ENCODE results near the gene MSRB3. TPM values are rescaled to one million over a fixed set of nuclear protein-coding genes. Genes with fewer than 3 reads are reported as not detected.

MSRB3 gene
- total RNA-seq, 1 donor from 2014 or later, result 8.3 TPM

- no peak overlapping the region for H3K4me3 Mint-ChIP-seq
- DNase-seq (ENCODE audit: low read depth, low spot score), result no peak
- no peaks in the 10 kb centered on the region for H3K27me3 Mint-ChIP-seq (ENCODE audit: low read depth)
- TF ChIP-seq CTCF (conservative IDR thresholded peaks at IDR 0.05), result no peak
- no peaks in the 10 kb centered on the region for H3K4me1 Mint-ChIP-seq
- H3K27ac Mint-ChIP-seq (ENCODE audit: unreplicated experiment), result no peak overlapping the region
- no peaks in the 10 kb centered on the region for H3K9me3 Mint-ChIP-seq
- peaks cover 9% of the 10 kb centered on the region for H3K36me3 Mint-ChIP-seq (ENCODE audit: low read depth)
Measured at GRCh38 chr12:65248656-65249633, 29.5 kb upstream of the MSRB3 start.

GRCh38 chr12:65252515-65252914, 26.0 kb upstream of the MSRB3 start:
- peaks cover 3% of the 10 kb centered on the region for H3K9me3 Mint-ChIP-seq
- no peak overlapping the region for H3K4me3 Mint-ChIP-seq
- no peak for TF ChIP-seq CTCF (conservative IDR thresholded peaks at IDR 0.05)
- H3K36me3 Mint-ChIP-seq (ENCODE audit: low read depth), result peaks cover 9% of the 10 kb centered on the region
- no peaks in the 10 kb centered on the region for H3K27me3 Mint-ChIP-seq (ENCODE audit: low read depth)
- DNase-seq (ENCODE audit: low read depth, low spot score), result no peak
- H3K4me1 Mint-ChIP-seq, result no peaks in the 10 kb centered on the region
- H3K27ac Mint-ChIP-seq (ENCODE audit: unreplicated experiment), result no peak overlapping the region

- TF ChIP-seq CTCF (conservative IDR thresholded peaks at IDR 0.05), result no peak
- no peak for DNase-seq (ENCODE audit: low read depth, low spot score)
- H3K27me3 Mint-ChIP-seq (ENCODE audit: low read depth), result no peaks in the 10 kb centered on the region
- H3K9me3 Mint-ChIP-seq, result peaks cover 3% of the 10 kb centered on the region
- H3K36me3 Mint-ChIP-seq (ENCODE audit: low read depth), result no peaks in the 10 kb centered on the region
- no peak overlapping the region for H3K4me3 Mint-ChIP-seq
- no peak overlapping the region for H3K27ac Mint-ChIP-seq (ENCODE audit: unreplicated experiment)
- H3K4me1 Mint-ChIP-seq, result no peaks in the 10 kb centered on the region
Measured at GRCh38 chr12:65257986-65258385, 20.5 kb upstream of the MSRB3 start.

GRCh38 chr12:65259501-65259900, 19.0 kb upstream of the MSRB3 start:
- no peaks in the 10 kb centered on the region for H3K27me3 Mint-ChIP-seq (ENCODE audit: low read depth)
- DNase-seq (ENCODE audit: low read depth, low spot score), result no peak
- no peak for TF ChIP-seq CTCF (conservative IDR thresholded peaks at IDR 0.05)
- no peak overlapping the region for H3K27ac Mint-ChIP-seq (ENCODE audit: unreplicated experiment)
- H3K9me3 Mint-ChIP-seq, result peaks cover 3% of the 10 kb centered on the region
- H3K4me3 Mint-ChIP-seq, result no peak overlapping the region
- no peaks in the 10 kb centered on the region for H3K36me3 Mint-ChIP-seq (ENCODE audit: low read depth)
- no peaks in the 10 kb centered on the region for H3K4me1 Mint-ChIP-seq

GRCh38 chr12:65263777-65264176, 14.7 kb upstream of the MSRB3 start:
- TF ChIP-seq CTCF (conservative IDR thresholded peaks at IDR 0.05), result no peak
- Mint-ChIP-seq H3K4me1 (no peaks in the 10 kb centered on the region), H3K9me3 (no peaks in the 10 kb centered on the region), H3K27ac (ENCODE audit: unreplicated experiment) (no peak overlapping the region), H3K36me3 (ENCODE audit: low read depth) (no peaks in the 10 kb centered on the region), H3K27me3 (ENCODE audit: low read depth) (no peaks in the 10 kb centered on the region), H3K4me3 (no peak overlapping the region)
- DNase-seq (ENCODE audit: low read depth, low spot score), result no peak

All from neural crest cell (in vitro differentiated cells).